ENCODE results near the gene TIE1. TPM values are rescaled to one million over a fixed set of nuclear protein-coding genes. Genes with fewer than 3 reads are reported as not detected.

The TIE1 gene
- total and polyA plus RNA-seq, 9 of the 15 experiments (the other 6 are each of a cell fraction or from before 2014, with no cell fraction given): 0.07 to 0.49 (median 0.14) TPM; not detected in 4

DNA sequence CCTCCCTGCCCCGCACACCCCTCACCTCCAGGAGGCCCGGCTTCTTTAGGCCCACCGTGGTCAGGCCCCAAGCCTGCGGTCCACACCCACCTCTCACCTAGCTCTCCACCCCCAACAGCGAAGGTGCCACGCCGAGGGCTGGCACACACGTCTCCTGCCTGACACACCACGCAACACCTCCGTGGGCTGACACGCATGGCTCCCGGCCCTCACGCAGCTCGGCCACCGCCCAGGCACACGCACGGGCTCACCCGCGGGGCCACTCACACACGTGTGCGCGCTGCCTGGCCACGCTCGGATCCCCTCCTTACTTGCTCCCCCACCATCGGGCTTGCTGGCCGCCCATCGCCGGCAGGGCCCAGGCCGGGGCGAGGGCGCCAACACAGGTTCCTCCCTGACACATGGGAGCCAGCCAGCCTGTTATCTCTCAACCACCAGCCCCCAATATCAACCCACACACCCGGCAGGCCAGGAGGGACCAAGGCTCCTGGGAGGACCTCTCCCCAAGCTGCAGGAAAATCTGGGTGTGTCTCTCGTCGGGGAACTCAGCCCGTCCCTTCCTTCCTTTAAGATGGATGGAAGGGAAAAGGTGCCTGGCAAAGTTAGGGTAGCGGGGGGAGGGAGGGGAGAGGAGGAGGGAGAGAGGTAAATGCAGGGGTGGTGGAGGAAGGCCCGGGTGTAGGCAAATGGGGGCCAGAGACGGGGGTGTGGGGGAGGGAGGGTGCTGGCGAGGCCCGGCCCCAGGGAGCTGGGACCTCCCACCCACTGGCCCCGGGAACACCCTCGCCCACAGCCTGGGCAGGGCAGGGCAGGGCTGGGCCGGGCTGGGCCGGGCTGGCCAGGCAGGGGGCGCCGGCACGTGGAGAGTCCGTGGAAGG lies 66.5 kb downstream of the TIE1 start (continued):
- TF ChIP-seq, protein P1, sequence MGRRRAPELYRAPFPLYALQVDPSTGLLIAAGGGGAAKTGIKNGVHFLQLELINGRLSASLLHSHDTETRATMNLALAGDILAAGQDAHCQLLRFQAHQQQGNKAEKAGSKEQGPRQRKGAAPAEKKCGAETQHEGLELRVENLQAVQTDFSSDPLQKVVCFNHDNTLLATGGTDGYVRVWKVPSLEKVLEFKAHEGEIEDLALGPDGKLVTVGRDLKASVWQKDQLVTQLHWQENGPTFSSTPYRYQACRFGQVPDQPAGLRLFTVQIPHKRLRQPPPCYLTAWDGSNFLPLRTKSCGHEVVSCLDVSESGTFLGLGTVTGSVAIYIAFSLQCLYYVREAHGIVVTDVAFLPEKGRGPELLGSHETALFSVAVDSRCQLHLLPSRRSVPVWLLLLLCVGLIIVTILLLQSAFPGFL (CRISPR knock-in tag; IDR thresholded peaks at IDR 0.05): no peak
- TF ChIP-seq ZNF551 (CRISPR knock-in tag; IDR thresholded peaks at IDR 0.05): no peak
- no peak for TF ChIP-seq RBM15 (IDR thresholded peaks at IDR 0.05; ENCODE audit: insufficient read depth, low read length)
- peak; percentile 86 for TF ChIP-seq TEAD4 (IDR thresholded peaks at IDR 0.05; ENCODE audit: low read length)
- 0 out of 2 replicates have a peak, but pooled peaks have one; percentile 29 for TF ChIP-seq TEAD4 (CRISPR knock-in tag; IDR thresholded peaks at IDR 0.05; ENCODE audit: borderline replicate concordance)
- peak; percentile 64 for TF ChIP-seq SAP30 (IDR thresholded peaks at IDR 0.05; ENCODE audit: borderline replicate concordance, insufficient read depth, low read depth, low read length, poor library complexity, severe bottlenecking)
- TF ChIP-seq TAF9B (IDR thresholded peaks at IDR 0.05; ENCODE audit: partially characterized antibody): peak; percentile 11
- TF ChIP-seq, protein P2, sequence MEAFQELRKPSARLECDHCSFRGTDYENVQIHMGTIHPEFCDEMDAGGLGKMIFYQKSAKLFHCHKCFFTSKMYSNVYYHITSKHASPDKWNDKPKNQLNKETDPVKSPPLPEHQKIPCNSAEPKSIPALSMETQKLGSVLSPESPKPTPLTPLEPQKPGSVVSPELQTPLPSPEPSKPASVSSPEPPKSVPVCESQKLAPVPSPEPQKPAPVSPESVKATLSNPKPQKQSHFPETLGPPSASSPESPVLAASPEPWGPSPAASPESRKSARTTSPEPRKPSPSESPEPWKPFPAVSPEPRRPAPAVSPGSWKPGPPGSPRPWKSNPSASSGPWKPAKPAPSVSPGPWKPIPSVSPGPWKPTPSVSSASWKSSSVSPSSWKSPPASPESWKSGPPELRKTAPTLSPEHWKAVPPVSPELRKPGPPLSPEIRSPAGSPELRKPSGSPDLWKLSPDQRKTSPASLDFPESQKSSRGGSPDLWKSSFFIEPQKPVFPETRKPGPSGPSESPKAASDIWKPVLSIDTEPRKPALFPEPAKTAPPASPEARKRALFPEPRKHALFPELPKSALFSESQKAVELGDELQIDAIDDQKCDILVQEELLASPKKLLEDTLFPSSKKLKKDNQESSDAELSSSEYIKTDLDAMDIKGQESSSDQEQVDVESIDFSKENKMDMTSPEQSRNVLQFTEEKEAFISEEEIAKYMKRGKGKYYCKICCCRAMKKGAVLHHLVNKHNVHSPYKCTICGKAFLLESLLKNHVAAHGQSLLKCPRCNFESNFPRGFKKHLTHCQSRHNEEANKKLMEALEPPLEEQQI (IDR thresholded peaks at IDR 0.05): no peak
- TF ChIP-seq RBBP5 (IDR thresholded peaks at IDR 0.05; ENCODE audit: borderline replicate concordance, insufficient read depth, low read length, poor library complexity, severe bottlenecking): peak; percentile 15
- TF ChIP-seq KLF10 (CRISPR knock-in tag; IDR thresholded peaks at IDR 0.05): no peak
- TF ChIP-seq NONO (IDR thresholded peaks at IDR 0.05; ENCODE audit: low read depth in 2 of 2, low read length in 1 of 2): 0 out of 4 replicates have a peak, but pooled peaks of 1 of the 2 experiments have one; percentile 4
- TF ChIP-seq, protein P3, sequence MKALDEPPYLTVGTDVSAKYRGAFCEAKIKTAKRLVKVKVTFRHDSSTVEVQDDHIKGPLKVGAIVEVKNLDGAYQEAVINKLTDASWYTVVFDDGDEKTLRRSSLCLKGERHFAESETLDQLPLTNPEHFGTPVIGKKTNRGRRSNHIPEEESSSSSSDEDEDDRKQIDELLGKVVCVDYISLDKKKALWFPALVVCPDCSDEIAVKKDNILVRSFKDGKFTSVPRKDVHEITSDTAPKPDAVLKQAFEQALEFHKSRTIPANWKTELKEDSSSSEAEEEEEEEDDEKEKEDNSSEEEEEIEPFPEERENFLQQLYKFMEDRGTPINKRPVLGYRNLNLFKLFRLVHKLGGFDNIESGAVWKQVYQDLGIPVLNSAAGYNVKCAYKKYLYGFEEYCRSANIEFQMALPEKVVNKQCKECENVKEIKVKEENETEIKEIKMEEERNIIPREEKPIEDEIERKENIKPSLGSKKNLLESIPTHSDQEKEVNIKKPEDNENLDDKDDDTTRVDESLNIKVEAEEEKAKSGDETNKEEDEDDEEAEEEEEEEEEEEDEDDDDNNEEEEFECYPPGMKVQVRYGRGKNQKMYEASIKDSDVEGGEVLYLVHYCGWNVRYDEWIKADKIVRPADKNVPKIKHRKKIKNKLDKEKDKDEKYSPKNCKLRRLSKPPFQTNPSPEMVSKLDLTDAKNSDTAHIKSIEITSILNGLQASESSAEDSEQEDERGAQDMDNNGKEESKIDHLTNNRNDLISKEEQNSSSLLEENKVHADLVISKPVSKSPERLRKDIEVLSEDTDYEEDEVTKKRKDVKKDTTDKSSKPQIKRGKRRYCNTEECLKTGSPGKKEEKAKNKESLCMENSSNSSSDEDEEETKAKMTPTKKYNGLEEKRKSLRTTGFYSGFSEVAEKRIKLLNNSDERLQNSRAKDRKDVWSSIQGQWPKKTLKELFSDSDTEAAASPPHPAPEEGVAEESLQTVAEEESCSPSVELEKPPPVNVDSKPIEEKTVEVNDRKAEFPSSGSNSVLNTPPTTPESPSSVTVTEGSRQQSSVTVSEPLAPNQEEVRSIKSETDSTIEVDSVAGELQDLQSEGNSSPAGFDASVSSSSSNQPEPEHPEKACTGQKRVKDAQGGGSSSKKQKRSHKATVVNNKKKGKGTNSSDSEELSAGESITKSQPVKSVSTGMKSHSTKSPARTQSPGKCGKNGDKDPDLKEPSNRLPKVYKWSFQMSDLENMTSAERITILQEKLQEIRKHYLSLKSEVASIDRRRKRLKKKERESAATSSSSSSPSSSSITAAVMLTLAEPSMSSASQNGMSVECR (CRISPR knock-in tag; IDR thresholded peaks at IDR 0.05): peak; percentile 85; the same call in 1 of the 2 replicates
- no peak for TF ChIP-seq ZNF324 (CRISPR knock-in tag; IDR thresholded peaks at IDR 0.05)
- peak; percentile 93 for TF ChIP-seq ARID1B (IDR thresholded peaks at IDR 0.05)
- no peak for TF ChIP-seq ZFP36 (IDR thresholded peaks at IDR 0.05; ENCODE audit: low read depth, low read length, partially characterized antibody)
- no peak for TF ChIP-seq KLF6 (CRISPR knock-in tag; IDR thresholded peaks at IDR 0.05; ENCODE audit: borderline replicate concordance)
